DMS114 treated with DMSO at 0.1 percent for 48 hours (cell line): Measurements from ENCODE around the gene MICAL3.
"Not testable (repeated sequence)": the region's sequence is repeated elsewhere in the genome, so short reads cannot be mapped to it uniquely, and the experiment has no call there.

ENCODE experiments used
- DNase-seq: peaks from one replicate; lab custom pipeline; 2025; ENCODE audit not compliant: unreplicated experiment; lab: John Stamatoyannopoulos, UW

Gene MICAL3

DNA sequence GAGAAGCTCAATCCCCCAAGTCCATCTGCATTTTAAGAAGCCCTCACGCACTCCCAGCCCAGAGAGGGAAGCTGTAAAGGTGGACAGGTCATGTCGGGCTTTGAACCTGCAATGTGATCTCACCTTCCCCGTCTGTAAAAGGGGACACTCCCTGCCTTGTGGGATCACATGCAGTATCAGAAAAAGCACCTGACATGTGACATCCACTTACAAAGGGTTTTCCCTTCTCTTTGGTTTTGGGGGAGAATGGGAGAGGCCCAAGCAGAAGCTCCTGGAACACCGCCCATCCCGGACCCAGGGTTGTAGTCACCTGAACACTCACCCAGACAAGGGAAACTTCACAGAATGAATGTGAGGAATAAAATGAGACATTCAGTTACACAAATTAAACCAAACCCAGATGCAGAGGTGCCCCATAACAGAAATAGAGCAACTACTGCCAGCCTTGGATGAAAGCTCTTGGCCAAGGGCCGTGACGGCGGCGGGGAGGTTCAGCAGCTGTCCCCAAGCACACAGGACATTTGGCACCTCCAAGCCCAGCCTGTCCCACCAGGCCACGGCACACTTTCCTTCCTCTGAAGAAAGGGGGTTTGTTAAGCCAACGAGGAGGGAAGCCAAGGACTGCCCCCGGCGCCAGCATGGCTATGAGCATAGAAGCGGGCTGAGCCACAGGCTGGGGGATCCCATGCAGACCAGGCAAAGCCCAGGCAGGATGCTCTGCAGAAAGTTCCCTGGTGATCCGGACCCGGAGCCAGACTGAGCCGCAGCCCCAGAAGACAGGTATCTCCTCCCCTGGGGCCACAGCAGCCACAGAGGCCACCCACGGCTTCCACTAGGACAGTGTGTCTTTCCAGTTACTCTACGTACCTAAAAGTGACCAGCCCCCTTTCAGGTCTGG, 253.9 kb downstream of the MICAL3 start:
- no peak for DNase-seq

DNA sequence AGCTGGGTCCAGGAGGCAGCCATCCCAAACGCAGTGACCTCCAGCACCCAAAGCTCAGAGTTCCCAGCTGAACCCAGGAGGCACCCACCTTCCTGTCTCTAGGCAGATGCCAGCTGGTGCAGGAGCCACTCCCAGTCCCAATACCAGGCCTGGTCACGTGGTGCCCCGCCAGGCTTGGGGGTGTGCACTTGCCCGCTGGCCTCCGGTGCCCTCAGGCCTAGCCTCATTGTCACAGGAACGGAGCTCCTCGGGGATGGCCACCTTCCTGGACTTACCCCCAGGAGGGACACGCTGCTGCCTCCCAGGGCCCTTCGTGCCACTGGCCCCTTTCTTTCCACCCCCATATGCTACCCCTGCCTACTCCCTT, 254.7 kb downstream of the MICAL3 start:
- no peak for DNase-seq

DNA sequence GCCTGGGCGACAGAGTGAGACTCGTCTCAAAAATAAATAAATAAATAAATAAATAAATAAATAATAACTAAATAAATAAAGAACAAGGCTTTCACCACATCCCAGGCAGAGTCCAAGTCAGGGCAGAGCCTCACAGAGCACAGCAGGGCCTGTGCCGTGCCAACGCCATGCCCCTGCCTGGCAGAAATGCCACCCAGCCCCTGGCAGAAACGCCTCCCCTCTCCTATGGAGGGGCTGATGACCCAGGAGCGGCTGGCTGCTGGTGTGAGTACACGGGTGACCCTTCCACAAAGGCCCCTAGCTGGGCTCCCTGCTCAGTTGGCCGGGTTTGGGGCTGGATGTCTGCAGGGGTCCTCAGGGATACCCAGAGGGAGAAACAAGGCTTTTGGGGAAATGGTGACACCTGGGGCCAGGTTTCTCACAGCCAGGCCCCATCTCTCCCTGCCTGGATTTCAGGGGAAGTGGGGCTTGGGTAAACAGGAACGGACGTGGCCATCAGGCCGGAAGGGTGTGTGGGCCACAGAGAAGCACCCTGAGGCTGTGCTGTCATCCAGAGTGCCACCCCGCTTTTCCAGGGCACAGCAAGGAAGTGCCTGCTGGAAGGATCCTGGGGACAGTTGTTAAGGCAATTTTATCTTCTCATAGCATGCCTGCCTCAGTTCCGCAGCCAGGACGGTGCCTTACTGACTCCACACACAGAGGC, 255.2 kb downstream of the MICAL3 start:
- DNase-seq, result no peak

DNA sequence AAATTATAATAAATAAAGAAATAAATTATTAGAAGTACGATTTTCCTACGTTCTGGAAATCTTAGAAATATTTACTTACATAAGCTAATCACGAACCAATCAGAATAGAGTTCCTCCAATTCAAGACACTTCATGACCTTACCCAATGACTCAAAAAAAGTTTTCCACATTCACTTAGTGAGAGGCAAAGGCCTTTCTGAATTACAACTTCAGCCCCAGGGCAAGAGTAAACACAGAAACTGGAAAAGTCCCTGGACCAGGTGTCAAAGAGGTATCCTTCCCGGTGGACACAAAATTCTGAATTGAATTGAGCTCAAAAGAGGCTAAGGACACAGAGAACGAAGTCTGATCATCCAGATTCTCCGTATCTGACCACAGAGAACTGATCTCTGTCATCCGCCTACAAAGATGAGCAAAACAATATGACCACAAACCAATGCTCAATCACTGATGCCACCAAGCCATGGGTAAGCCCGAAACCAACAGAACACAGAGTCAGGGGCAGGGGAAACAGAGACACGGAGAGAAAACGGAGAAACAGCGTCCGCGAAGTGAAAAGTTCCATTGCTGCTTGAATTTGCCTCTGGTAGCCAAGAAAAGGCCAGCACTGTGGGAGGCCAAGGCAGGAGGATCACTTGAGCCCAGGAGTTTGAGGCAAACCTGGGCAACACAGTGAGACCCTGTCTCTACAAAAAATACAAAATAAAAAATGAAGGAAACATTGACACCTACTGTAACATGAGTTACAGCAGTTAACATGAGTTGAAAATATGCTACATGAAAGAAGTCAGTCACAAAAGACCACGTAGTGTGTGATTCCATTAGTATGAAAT, 256.9 kb downstream of the MICAL3 start:
- no peak for DNase-seq

DNA sequence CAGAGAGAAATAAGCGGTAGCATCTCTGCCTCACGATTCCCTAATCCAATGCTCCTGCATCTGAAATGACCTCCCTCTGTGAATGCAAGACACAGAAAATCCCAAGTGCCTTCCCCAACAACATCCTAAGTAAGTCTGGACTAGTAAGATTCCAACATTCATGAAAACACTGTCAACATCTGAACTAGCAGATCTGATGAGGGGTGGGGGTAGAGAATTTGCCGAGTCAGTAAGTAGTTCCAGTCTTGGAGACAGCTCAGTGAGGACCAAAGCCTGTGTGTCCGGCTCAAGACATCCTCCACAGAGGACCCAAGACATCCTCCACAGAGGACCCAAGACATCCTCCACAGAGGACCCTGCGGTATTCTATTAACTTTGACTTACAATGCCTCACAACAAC, 259.5 kb downstream of the MICAL3 start:
- not testable (repeated sequence) for DNase-seq

DNA sequence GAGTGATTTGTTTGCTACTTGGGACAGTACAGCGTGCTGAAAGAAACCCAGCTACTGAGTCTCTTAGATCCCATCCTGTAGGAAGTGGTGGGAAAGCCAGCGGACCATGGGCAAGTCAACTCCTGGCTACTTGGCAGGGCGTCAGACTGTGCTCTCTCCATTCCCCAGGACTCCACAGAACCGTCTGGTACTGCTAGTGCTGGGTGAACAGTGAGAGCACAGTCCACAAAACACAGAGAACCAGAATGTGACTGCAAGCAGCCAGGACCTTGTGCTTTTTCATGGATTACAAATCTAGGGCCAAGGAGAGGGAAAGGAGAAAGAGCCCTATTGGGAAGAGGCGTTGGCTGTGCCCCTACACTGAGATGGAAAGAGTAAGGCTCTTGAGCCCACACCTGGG, 260.3 kb downstream of the MICAL3 start:
- DNase-seq, result no peak

DNA sequence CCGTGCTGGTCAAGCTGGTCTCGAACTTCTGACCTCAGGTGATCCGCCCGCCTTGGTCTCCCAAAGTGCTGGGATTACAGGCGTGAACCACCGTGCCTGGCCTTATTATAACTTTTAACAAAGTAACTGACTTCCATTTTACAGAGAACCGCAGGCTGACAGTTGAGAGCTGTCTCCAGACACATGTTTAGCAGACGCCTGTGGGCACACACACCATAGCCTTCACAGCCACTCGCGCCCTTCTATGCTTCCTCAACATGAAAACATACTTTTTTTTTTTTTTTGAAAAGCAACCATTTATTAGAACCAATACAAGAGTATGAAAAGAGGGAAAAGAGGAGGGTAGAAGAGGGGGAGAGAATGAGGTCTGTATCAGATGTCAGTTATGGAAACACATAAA, 260.9 kb downstream of the MICAL3 start:
- not testable (repeated sequence) for DNase-seq

DNA sequence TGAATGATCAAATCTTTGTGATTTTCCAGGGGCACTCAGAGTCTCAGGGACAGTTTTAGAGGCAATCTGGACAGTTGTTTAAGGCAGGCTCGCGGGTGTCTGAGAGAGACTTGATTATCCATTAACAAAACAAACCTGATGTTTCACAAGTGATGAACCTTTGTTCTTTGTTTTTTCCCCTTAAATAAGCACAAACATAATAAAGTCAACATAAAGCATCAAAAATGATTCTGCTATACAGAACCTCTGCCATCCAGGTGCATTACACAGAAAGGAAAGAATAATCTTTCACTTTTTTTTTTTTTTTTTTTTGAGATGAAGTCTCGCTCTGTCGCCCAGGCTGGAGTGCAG, 263.2 kb downstream of the MICAL3 start:
- DNase-seq, result no peak

DNA sequence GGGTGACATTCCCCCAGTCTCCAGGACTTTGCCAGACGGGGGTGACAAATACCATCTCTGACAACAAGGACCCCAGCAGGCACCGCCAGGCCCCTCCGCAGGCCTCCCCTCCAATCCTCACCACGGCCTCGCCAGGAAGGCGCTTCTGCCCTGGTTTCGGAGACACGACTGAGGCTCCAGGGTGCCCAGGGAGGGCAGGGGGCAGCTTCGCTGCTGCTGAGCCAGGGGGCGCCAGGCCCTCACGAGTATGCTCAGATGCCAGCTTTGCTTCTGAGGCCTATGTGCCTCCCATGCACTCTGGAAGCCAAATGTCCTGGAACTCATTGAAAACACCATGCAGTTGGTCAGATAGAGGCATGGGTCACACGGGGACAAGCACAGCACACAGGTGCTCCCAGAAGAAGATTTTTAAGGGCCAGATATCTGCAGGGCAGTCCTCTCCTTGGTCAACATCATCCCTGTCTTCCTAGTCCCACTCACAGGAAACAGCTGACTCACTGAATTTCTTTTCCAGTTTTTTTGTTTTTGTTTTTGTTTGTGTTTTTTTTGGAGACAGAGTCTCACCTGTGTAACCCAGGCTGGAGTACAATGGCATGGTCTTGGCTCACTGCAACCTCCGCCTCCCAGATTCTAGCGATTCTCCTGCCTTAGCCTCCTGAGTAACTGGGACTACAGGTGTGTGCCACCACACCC, 270.0 kb downstream of the MICAL3 start:
- no peak for DNase-seq

DNA sequence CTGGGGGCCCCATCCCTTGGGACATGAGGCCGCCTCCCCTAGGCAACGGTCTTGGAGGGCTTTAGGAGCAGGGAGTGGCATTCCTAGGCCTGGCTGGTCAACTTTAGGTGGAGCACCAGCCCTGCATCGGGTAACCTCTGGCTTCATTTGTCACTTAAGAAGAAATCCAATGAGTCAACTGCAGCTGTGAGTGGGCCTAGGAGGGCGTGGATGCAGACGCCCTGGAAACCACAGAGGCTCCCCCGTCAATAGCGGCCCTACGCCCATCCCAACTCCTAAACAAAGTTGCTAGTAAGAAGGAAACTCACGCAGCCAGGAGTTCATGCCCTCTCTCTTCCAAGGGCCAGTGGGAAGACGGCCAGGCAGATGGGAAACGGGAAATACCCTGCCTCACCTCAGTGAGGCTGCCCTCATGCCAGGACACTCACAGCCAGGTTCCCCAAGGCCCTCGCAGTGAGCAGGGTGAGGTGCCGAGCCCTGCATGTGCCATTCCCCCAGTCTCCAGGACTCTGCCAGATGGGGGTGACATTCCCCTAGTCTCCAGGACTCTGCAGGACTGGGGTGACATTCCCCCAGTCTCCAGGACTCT, 270.9 kb downstream of the MICAL3 start:
- no peak for DNase-seq

DNA sequence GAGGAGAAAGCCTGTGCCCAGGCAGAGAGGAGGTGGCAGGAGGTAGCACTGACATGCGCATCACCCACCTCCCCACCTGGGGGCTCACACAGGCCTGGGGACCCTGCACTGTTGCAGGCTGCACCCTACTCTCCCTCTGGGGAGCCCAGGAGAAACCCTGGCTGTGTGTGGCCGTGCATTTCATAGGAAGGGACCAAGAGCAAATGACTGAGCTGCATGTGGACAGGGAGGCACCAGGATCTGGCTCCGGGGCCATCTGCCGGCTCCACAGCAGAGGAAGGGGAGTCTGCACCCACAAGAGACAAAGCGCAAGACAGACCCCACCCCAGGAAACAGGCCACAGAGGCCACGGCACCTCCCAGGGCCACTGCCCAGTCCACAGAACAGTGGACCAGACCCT, 272.8 kb downstream of the MICAL3 start:
- no peak for DNase-seq

DNA sequence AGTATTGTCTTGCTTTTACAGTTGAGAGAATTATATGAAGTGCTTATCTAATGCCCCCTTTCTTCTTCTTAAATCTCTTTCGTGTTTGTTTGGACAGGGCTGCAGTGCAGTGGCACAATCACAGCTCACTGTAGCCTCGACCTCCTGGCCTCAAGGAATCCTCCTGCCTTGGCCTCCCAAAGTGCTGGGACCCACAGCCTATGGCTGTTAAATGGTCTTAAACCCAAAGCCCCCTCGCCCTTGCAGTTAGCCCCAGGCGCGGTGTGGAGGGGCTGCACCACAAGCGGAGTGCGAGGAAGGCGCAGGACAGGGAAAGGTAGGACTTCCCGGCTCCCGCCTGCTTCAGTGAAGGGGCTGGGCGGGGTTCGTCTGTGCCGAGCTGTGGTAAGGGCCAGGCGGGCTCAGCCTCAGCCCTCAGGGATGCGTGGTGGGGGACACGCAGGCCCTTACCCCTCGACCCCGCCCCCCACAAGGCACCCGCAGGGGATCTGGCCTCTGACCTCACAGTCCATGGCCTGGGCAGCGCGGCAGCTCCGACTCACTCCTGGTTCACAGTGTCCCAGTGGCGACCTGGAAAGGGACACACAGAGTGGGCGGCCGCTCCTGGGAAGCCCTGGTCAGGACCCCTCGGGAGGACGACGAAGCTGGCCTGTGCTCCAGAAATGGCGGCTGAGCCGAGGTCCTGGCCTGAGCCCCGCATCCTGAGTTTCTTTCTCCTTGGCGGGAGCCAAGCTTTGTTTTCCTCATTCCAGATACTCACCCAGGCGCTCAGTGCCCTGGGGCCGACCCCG, 274.6 kb downstream of the MICAL3 start:
- no peak for DNase-seq

DNA sequence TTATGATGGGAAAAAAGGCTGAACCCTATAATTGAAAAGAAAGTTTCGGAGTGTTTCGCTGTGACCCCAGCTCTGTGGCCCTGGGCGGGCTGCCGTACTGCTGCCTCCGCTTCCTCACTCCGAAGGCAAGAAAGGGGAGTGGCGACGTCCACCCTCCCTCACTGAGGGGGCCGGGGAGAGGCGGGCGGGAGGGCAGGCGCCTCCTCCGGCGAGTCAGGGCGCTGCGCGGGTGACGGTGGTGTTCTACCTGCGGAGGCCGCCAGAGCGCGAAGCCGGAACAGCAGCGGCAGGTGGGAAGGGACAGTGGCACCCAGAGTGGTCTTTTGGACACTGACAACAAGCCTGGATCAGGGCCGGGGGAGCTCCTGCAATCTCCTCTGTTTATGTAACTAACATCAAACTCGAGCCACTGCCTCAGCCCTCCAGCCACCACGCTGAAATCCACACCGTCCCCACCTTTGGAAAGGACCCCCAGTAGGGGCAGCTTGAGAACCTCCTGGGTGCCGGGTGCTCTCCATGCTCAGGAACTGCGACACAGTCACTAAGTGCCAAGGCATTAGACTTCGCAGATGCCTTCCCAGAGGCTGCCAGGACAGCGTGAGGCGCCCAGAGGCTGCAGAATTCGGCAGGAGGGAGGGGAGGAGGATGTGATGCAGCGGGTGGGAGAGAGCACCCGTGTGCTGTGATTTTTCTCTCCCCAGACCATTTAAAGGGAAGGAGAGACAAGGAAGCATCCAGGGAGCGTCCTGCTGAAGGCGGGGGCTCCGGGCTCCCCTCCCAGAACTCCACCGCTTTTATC, 275.6 kb downstream of the MICAL3 start:
- DNase-seq, result no peak

DNA sequence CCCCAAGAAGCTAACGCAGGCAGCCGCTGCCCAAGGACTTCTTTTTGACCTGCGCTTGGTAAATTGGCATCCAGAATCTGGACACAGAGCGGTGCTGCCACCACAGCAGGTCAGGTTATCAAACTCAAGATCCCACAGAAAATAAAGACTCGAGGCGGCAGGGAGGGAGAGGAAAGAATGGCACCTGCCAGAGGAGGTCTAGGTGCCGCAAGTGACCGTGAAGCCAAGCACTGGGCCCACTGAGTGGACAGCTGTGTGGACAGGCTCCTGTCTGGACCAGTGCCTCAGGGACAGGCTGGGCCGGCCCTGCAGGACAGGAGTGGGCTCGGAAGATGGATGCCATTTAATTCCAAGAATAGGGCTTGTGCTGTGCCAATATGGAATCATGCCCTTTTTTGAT, 277.4 kb downstream of the MICAL3 start:
- DNase-seq, result no peak

DNA sequence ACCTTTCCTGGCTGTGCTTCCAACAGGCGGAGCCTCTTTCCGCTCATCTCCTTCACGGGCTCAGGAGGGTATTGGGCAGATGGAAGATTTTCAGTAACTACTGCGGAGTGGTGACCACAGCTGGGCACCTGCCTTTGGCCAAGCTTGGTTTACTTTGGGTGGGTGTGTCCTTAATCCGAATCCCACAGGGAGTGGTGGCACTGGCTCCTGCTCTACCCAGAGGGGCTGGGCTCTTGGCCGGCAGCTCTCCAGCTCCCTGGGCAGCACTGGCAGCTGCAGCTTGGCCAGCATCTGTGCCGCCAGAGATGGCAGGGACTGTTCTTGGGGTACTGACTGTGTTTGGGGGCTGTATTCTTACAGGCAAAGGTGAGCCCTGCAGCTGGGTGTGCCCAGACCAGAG, 279.9 kb downstream of the MICAL3 start:
- no peak for DNase-seq

DNA sequence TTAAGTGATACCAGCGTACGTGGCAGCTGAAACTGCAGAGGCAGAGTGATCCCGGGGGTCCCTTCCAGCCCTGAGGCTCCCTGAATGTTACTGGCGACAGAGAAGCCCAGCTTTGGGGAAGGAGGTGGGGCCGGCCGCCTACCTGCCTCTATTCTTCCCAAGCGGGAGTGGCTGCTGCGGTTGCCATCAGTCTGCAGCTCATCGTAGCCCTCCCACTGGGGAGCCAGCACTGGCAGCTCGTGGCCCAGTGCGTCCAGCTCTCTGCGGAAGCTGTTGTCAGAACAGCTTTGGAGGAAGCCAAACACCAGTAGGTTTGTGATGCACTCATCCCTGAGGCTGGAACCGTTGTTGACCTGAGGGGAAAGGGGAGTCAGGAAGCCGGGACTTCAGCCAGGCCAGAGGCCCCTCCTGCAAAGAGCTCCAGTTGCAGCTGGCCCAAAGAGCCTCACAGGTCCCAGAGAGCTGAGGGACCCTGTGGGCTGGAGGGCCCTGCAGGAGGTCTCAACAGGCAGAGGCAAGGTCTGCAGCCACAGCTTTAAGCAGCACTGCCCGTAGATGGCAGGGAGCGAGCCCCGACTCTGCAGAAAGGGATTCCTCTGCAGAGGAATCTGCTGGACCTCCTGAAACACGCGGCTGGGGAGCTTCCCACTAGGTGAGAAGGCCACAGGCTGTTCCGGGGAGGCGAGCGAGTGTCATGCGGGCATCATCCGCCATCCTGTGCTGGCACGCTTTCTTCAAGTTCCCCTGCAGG, 280.5 kb downstream of the MICAL3 start:
- DNase-seq, result no peak

DNA sequence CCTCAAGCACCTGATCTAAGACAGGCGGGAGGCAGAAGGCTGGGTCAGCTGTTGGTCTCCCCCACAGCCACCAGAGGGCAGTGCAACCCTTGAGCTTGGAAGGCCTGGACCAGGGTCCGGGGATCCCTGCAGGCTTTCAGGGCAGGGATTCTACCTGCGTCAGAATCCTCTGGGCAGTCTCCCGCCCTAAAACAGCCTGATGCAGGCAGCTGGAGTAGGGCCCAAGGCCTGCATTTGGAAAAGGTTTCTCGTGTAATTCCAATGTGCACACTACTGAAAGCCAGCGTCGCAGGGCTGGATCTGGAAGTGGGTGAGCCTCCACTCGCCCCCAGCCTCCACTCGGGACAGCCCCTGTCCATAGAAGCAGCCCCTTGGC, 281.8 kb downstream of the MICAL3 start:
- DNase-seq, result peak; percentile 19

DNA sequence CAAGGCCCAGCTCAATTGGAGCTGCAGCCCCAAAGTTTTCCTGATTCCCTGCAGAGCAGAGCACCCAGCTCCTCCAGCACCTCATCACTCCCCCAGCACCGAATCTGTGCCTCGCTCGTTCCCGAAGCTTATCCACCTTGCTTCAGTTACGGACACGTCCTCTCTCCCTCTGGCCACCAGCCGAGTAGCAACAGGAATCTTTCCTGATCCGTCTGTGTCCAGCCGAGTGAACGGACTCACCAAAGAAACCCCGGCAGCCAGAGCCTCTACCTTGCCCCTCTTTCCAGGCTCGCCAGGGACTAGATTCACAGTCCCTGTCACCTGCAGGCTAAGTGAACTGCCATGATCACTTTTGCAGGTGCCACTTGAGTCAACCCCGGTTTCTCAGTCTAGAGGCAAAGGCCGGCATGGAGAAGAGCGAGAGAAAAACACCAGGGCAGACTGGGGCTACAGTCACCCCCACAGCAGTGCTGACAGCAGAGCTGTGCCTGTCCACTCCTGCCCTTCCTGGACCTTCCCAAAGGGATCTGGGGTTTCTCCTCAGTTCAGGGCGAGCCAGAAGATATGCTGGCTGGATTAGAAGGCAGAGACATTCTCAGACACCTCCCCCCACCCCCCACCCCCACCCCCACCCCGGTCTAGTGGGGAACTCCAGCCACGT, 282.4 kb downstream of the MICAL3 start:
- no peak for DNase-seq
